NCI-H226 (cell line): Measurements from ENCODE around the gene CXCL1.

ENCODE experiments used
- DNase-seq: peaks from one replicate; pipeline ENCODE4 v3.0.0-alpha.2; 2015

Gene CXCL1

GRCh38 chr4:73852771-73853170 is 16.4 kb upstream of the CXCL1 start:
- DNase-seq: no peak

GRCh38 chr4:73853246-73853704 is 15.9 kb upstream of the CXCL1 start, which contains the start of gene PF4V1:
Gene PF4V1, plus strand, starts transcription at chr4:73853296. Its CDS starts 67 bp downstream, at chr4:73853363.
- no peak for DNase-seq

GRCh38 chr4:73853718-73854473 is 15.3 kb upstream of the CXCL1 start:
- DNase-seq: no peak

GRCh38 chr4:73855406-73855805 is 13.8 kb upstream of the CXCL1 start:
- no peak for DNase-seq

GRCh38 chr4:73856518-73856917 is 12.7 kb upstream of the CXCL1 start:
- DNase-seq: peak; percentile 7

GRCh38 chr4:73859614-73860088 is 9.5 kb upstream of the CXCL1 start:
- peak; percentile 67 for DNase-seq

- DNase-seq: no peak
These were observed 9.0 kb upstream of the CXCL1 start for GRCh38 chr4:73860181-73860580.

- DNase-seq: no peak
These were observed 8.3 kb upstream of the CXCL1 start for GRCh38 chr4:73860917-73861316.

- no peak for DNase-seq
These were observed 6.9 kb upstream of the CXCL1 start for GRCh38 chr4:73862322-73862721.

- no peak for DNase-seq
These were observed 4.8 kb upstream of the CXCL1 start for GRCh38 chr4:73864365-73864764.

- no peak for DNase-seq
These were observed 4.2 kb upstream of the CXCL1 start for GRCh38 chr4:73864961-73865360.

GRCh38 chr4:73865431-73866096 is 3.6 kb upstream of the CXCL1 start:
- DNase-seq: no peak

- no peak for DNase-seq
These were observed 2.9 kb upstream of the CXCL1 start for GRCh38 chr4:73866246-73866645.

GRCh38 chr4:73867783-73868182 is 1.4 kb upstream of the CXCL1 start:
- peak; percentile 23 for DNase-seq

- DNase-seq: no peak
These were observed 725 bp upstream of the CXCL1 start for GRCh38 chr4:73868206-73869129.

- no peak for DNase-seq
These were observed 1.1 kb downstream of the CXCL1 start for GRCh38 chr4:73870260-73870659.

GRCh38 chr4:73870768-73871167 is 1.6 kb downstream of the CXCL1 start:
- DNase-seq: no peak

- no peak for DNase-seq
These were observed 2.5 kb downstream of the CXCL1 start for GRCh38 chr4:73871511-73872310.

- no peak for DNase-seq
These were observed 3.3 kb downstream of the CXCL1 start for GRCh38 chr4:73872316-73873108.

- no peak for DNase-seq
These were observed 5.2 kb downstream of the CXCL1 start for GRCh38 chr4:73874386-73874785.

GRCh38 chr4:73875401-73875800 is 6.2 kb downstream of the CXCL1 start:
- DNase-seq: no peak
